ENCODE measurements around the gene CRIP3.

DNA sequence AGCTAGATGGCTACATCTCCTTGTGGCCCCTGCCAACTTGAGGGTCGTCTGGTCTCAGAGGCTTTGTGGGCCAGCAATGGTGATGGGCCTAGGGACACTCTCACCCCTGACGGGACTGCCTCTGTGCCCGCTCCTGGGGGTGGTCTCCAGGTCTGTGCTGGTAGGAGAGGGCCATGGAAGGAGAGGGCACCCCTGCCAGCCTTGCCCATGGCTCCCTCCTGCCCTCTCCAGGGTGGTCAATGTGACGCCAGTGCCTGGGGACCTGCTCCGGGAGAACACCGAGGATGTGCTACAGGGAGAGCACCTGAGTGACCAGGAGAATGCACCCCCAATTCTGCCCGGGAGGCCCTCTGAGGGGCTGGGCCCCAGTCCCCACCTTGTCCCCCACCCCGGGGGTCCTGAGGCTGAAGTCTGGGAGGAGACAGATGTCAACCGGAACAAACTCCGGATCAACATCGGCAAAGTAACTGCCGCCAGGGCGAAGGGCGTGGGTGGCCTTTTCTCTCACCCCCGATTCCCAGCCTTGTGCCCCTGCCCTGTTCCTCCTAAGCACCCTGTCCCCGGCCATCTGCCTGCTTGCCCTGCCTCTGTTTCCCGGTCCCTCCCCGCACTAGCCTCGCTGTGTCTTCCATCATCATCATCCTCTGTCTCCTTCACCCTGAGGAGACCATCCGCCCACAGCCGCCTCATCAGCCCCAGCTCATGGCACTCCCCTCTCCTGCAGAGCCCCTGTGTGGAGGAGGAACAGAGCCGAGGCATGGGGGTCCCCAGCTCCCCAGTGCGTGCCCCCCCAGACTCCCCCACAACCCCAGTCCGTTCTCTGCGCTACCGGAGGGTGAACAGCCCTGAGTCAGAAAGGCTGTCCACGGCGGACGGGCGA, 49.6 kb downstream of the CRIP3 start:
- TF ChIP-seq EZH2 (IDR thresholded peaks at IDR 0.05; ENCODE audit: low read depth), result no peak
- TF ChIP-seq, protein P1, sequence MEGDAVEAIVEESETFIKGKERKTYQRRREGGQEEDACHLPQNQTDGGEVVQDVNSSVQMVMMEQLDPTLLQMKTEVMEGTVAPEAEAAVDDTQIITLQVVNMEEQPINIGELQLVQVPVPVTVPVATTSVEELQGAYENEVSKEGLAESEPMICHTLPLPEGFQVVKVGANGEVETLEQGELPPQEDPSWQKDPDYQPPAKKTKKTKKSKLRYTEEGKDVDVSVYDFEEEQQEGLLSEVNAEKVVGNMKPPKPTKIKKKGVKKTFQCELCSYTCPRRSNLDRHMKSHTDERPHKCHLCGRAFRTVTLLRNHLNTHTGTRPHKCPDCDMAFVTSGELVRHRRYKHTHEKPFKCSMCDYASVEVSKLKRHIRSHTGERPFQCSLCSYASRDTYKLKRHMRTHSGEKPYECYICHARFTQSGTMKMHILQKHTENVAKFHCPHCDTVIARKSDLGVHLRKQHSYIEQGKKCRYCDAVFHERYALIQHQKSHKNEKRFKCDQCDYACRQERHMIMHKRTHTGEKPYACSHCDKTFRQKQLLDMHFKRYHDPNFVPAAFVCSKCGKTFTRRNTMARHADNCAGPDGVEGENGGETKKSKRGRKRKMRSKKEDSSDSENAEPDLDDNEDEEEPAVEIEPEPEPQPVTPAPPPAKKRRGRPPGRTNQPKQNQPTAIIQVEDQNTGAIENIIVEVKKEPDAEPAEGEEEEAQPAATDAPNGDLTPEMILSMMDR (conservative IDR thresholded peaks at IDR 0.05), result no peak

All from PC-9 (cell line).